ENCODE results near the gene MCFD2.
A peak's percentile ranks its signal among the peaks of the same experiment; 100 is the strongest.
"Not testable (repeated sequence)": the region's sequence is repeated elsewhere in the genome, so short reads cannot be mapped to it uniquely, and the experiment has no call there.

MCFD2 gene

DNA sequence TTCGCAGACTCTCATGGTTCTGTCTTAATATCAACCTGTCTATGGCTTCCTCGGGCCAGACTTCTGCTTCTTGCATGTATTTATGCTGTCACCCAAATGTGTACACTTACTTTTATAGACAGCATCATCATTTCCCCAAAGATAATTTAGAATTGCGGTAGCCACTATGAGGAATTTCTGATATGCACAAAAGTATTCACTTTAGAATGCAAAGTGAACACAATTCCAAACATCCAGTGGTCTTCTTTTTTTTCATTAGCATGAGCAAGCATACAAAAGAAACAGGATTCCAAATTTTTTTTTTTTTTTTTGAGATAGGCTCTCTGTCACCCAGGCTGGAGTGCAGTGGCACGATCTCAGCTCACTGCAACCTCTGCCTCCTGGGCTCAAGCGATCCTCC, 21.0 kb upstream of the MCFD2 start:
- DNase-seq, result no peak

- DNase-seq, result no peak
Observed at GRCh38 chr2:46935071-46935470, 19.5 kb upstream of the MCFD2 start.

GRCh38 chr2:46929612-46930011, 14.0 kb upstream of the MCFD2 start:
- DNase-seq, result no peak

GRCh38 chr2:46926863-46927262, 11.3 kb upstream of the MCFD2 start:
- DNase-seq, result no peak

GRCh38 chr2:46925474-46926351, 10.1 kb upstream of the MCFD2 start:
- no peak for DNase-seq

- no peak for DNase-seq
Observed at GRCh38 chr2:46924608-46925007, 9.0 kb upstream of the MCFD2 start.

DNA sequence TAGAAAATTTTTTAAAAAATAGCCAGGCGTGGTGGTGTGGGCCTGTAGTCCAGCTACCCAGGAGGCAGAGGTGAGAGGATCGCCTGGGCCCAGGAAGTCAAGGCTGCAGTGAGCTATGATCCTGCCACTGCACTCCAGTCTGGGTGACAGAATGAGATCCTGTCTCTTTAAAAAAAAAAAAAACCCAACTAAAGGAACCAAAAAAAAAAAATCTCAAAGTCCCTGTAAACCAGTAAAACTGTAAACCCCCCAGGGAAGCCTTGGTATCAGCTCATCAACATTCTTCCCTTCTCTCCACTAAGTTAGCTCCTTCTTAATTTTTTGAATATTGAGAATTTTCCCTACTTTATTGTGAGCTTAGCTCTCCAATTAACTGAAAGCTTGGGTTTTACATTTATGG, 8.4 kb upstream of the MCFD2 start:
- DNase-seq, result no peak

GRCh38 chr2:46923041-46923528, 7.5 kb upstream of the MCFD2 start:
- DNase-seq, result no peak

DNA sequence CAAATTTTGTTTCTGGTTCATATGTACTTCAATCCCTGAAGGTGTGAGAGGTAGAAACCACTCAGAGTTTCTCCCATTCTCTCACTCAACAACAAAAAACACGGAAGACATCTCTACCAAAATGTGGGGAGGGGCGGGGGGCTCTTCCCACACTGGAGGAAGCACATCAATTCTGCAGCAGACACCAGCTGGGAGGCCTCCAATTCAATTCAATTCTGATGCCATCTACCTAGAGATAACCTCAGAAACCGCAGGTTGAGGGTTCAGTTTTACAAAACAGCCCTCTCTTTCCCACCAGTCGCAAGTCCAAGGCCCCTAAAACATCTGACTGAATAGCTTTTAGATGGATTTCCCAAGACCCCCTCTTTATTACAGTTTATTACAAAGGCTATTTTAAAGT, 7.0 kb upstream of the MCFD2 start:
- DNase-seq, result no peak

GRCh38 chr2:46921676-46922448, 6.3 kb upstream of the MCFD2 start:
- no peak for DNase-seq

- DNase-seq, result no peak
Observed at GRCh38 chr2:46917628-46918027, 2.0 kb upstream of the MCFD2 start.

DNA sequence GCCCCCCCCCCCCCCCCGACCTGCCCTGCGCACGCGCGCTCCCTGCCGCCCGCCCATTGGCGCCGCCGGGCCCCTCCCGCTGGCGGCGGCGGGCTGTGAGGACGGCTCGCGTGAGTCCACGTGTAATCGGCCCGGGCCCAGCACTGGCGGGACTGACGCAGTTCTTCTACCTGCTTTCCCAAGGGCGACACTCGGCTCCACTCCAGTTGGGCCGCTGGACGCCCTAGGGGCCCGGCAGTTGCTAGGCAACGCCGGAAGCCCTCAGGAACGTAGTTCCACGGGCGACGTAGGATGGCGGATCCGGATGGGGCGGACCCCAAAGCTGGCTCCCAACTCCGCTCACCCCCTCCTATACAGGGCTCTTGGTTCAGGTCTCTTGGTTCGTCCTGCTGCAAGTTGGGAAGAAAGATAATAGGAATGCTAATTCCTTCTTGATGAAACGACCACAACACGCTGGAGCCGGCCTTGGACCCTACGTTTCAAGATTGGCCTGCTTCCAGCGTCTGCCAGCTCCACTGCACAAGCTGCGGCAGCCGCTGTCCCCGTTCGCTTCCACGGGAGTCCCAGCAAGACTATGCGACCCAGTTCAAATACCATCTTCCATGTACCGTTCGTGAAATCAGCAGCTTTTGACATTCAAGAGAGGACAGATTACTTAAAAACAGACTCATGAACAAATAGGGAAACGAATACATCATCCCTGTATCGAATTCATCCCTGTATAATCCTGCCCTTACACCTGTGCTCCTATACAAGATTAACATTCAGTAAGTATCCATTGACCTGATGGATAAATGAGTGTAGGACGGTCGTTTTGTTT, 415 bp upstream of the MCFD2 start:
- DNase-seq, result peak; percentile 79

GRCh38 chr2:46914578-46915230, 902 bp downstream of the MCFD2 start:
- DNase-seq, result no peak

DNA sequence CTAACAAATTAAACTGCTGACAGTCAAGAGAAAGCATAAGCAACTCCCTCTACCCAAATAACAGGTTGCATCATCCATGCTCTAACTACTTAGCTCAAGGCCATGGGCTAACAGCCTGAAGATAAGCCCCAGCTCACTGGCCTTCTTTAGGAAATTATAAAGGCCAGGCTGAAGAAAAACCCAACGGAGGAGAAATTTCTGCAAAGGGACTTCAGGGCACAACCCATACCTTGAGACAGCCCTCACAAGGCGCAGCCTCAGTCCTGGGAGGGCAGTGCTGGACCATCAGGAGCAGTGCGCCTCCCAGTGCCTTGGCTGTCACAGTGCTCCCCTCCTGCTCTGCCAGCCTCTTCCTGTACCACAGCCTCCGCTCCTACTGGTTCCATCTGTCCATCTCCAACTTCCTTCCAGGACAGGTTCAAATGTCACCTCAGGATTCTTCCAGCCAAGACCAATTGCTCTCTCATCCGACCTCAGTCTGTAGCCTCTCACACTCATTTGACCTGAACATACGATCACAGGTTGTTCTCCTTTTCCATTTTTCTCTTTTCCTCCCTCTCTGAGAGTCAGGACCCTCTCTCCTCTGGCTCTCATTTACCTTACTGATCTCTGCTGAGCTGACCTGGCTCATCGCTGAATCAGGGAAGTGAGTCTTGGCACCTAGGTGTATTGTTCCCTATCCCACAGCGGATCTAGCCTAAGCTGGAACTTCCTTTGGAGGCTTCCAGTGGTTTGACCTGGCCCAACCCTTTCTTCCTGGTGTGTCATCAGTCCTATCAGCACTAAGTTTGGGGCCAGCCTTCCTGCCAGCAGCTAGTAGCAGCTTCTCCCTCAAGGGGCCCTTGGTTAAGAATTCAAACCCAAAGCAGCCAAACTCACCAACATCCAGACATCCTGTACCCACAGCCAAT, 1.9 kb downstream of the MCFD2 start:
- DNase-seq, result no peak

GRCh38 chr2:46909771-46910419, 5.7 kb downstream of the MCFD2 start:
- DNase-seq, result no peak

GRCh38 chr2:46909150-46909549, 6.5 kb downstream of the MCFD2 start:
- no peak for DNase-seq

DNA sequence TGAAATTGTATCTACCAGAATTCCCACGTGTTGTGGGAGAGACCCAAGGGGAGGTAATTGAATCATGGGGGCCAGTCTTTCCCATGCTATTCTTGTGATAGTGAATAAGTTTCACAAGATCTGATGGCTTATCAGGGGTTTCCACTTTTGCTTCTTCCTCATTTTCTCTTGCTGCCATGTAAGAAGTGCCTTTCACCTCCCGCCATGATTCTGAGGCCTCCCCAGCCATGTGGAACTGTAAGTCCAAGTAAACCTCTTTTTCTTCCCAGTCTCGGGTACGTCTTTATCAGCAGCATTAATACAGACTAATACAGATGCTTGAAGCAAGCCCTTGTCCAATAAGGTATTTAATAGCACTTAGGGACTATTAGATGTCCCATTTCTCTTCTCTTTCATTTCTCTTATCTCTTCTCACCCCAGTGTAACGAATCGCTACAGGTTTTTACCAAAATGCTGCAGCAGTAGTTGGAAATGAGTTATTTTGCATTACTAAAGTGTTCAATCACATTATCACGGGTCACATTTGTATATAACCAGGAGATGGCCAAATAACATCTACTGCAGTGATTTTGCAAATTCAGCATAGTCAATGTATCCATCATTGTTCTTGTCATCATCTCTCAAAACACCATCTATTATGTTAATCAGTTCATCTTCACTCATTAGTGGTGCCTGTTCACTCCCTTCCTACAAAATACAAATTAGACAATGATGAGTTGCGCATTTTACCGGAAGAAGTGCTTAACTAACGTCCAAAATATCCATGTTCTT, 10.5 kb downstream of the MCFD2 start:
- DNase-seq, result not testable (repeated sequence)

GRCh38 chr2:46902980-46903379, 12.6 kb downstream of the MCFD2 start:
- DNase-seq, result not testable (repeated sequence)

DNA sequence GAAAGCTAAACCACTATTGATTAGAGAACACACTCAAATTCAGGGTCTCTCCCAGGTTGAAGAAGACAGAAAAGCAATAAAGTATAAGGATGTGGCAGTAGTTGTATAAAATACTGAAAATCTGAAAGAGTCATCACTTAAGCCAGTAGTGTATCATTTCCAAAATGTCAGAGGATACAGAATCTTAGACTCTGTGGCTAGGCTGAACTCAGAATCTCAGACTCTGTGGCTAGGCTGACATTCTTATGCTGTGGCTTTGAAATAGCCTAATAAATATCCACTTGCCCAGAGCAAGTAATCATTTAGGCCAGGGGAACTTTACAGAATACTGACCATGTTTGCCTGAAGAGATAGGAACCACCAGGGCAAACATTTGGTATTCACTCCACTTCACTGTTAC, 13.1 kb downstream of the MCFD2 start:
- DNase-seq, result no peak

DNA sequence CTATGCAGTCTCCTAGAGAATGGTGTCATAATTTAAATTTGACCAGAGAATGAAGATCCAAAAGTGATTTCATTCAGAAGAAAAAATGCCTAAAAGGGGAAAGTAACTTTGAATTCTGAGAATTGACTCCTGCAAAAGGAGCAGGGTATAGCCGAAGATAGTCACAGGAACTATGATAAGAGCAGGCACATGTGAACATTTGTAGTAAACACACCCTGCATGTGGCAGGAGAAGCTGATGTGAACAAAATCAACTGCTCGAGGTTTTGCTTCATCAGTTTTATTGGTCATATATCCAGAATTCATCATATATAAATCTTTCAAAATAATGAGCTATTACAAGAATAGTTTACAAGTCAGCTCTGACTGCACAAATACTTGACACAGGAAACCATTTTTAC, 14.0 kb downstream of the MCFD2 start:
- no peak for DNase-seq
